Stimulated activated CD4-positive, alpha-beta T cell treated with anti-CD3 and anti-CD28 coated beads, Interleukin-12 subunit alpha, Interleukin-12 subunit beta, amount 100 ng/mL, for 4 hours (primary cell): Measurements from ENCODE around the gene KLF8.
A peak's percentile ranks its signal among the peaks of the same experiment; 100 is the strongest.
"Not testable (repeated sequence)": the region's sequence is repeated elsewhere in the genome, so short reads cannot be mapped to it uniquely, and the experiment has no call there.

ENCODE experiments used
- DNase-seq: peaks from one replicate; pipeline ENCODE4 v3.0.0-alpha.2; 2020

Gene KLF8

GRCh38 chrX:56232221-56233082 lies at the start of gene KLF8:
TSS of gene KLF8 (plus strand) at chrX:56232356. CDS start at chrX:56233335, 979 bp downstream.
- peak; percentile 28 for DNase-seq

DNA sequence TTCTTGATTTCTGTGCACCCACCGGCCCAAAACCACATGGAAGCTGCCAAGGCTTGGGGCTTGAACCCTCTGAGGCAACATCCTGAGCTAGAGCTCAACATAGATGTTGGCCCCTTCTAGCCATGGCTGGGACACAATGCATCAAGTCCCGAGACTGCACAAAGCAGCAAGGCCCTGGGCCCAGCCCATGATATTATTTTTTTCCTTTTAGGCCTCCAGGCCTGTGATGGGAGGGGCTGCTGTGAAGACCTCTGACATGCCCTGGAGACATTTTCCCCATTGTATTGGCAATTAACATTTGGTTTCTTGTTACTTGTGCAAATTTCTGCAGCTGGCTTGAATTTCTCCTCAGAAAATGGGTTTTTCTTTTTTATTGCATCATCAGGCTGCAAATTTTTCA lies 25.2 kb upstream of the KLF8 start:
- DNase-seq, result not testable (repeated sequence)

DNA sequence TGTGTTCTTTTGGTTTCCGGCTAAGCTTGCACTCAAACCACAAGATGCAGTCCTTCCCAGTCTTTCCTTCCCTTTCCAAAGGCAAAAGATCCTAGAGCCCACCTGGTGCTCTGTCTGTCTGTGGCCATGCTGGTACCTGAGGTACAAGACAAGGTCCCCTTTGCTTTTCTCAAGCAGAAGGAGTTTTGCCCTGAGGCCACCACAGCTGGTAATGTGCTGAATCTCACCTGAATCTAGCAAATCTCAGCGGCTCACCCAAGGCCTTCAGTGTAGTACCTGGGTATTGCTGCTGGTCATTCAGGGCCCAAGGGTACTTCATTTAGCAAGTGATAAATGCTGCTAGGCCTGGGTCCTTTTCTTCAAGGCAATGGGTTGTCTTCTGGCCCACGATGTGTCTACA lies 20.5 kb upstream of the KLF8 start:
- DNase-seq, result no peak

DNA sequence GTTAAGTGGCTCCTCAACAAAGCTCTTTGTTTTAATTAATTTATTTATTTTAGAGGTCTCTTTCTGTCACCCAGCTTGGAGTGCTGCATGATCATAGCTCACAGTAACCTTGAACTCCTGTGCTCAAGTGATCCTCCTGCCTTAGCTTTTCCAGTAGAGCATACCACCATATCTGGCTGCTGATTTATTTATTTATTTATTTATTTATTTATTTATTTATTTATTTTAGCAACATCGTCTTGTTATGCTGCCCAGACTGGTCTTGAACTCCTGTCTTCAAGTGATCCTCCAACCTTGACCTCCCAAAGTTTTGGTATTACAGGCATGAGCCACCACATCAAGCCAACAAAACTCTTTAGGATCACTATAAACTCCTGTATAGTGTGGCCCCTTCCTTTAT lies 15.8 kb upstream of the KLF8 start:
- DNase-seq, result no peak

GRCh38 chrX:56219700-56220099 lies 12.5 kb upstream of the KLF8 start:
- DNase-seq, result no peak

DNA sequence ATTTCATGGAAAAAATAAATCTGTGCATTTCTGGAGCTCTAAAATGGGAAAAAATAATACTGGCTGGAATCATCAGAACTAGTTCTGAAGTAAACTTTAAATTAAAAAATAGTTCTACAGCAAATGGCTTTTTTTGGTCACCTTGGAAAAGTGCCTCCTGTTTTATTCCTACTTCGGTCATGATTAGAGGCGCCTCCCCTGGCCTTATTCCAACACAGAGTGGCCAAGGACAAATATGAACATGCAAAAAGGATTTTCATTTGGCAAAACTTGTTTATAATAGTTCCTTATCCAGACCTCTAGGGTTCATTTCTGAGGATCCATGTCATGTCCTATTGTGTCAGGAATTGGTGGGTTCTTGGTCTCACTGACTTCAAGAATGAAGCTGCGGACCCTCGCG lies 11.1 kb upstream of the KLF8 start:
- no peak for DNase-seq

DNA sequence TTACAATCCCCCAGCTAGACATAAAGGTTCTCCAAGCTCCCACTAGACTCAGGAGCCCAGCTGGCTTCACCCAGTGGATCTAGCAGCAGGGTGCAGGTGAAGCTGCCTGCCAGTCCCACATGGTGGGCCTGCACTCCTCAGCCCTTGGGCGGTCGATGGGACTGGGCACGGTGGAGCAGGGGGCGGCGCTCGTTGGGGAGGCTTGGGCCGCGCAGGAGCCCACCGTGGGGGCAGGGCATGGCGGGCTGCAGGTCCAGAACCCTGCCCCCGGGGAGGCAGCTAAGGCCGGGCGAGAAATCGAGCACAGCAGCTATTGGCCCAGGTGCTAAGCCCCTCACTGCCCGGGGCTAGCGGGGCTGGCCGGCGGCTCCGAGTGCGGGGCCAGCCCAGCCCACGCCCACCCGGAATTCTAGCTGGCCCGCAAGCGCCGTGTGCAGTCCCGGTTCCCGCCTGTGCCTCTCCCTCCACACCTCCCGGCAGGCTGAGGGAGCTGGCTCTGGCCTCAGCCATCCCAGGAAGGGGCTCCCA lies 9.6 kb upstream of the KLF8 start:
- no peak for DNase-seq

DNA sequence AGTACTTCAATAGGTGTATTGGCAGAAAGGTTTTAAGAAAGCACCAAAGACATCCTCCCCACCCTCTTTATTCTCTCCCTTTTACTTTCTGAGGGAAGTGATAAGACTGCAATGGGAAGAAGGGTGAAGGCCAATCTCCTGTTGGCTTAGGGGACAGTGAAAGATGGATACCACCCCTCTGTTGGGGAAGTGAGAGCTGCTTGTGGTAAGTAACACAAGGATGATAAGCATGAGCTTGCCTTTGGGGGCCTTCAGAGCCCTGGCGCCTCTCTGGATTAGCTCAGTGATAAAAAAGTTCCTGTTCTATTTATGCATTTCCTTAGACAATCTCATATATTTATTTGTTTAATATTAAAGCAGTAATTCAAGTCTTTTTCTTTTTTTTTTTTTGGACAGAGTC lies 5.2 kb upstream of the KLF8 start:
- DNase-seq, result no peak

- DNase-seq, result no peak
These were observed 3.2 kb upstream of the KLF8 start for GRCh38 chrX:56228914-56229313.

DNA sequence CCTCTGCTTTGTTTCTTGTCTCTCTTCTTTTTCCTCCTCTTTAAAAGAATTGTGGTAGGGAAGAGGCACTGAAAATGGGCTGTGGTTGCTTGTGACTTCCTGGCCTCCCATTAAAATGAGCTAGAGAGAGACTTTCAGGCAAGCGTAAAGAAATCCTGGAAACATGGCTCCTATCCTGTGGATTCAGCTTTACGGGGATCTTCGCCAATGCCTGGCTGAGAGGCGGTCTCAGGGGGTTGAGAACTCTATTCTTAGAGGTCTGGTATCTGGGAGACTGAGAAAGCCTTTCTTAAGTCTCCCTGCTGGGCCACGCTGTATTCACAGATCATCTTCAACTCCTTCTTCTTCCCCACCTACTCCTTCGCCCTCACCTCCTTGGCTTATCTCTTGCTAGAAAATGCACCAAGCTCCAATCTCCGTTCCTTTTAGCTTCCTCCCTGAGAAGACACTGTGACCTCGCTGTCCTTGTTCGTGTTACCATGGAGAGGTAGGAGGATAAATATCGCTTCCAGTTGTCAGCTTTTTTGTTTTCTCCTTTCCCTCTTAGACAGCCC lies 542 bp upstream of the KLF8 start:
- DNase-seq, result no peak

GRCh38 chrX:56233100-56233499 lies 944 bp downstream of the KLF8 start:
- DNase-seq, result no peak

DNA sequence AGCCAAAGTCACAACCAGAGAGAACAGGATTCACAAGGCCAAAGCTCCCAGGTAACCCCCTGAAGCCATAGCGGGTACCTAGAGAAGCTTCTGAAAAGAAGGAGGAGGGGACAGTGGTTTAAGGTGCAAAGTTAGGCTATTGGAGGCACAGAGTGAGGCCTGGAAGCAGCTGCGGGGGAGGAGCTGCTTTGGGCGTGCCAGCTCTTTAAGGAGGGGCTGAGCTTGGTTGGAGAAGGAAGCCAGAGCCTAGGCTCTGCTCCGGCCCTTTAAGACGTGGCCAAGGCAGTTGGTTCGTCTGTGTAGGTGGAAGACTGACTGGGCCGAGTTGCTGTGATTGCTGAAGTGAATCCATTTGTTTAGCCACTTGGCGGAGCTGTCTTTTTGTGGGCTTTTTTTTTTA lies 1.5 kb downstream of the KLF8 start:
- DNase-seq, result no peak

- peak; percentile 38 for DNase-seq
These were observed 16.3 kb downstream of the KLF8 start for GRCh38 chrX:56248492-56248891.

DNA sequence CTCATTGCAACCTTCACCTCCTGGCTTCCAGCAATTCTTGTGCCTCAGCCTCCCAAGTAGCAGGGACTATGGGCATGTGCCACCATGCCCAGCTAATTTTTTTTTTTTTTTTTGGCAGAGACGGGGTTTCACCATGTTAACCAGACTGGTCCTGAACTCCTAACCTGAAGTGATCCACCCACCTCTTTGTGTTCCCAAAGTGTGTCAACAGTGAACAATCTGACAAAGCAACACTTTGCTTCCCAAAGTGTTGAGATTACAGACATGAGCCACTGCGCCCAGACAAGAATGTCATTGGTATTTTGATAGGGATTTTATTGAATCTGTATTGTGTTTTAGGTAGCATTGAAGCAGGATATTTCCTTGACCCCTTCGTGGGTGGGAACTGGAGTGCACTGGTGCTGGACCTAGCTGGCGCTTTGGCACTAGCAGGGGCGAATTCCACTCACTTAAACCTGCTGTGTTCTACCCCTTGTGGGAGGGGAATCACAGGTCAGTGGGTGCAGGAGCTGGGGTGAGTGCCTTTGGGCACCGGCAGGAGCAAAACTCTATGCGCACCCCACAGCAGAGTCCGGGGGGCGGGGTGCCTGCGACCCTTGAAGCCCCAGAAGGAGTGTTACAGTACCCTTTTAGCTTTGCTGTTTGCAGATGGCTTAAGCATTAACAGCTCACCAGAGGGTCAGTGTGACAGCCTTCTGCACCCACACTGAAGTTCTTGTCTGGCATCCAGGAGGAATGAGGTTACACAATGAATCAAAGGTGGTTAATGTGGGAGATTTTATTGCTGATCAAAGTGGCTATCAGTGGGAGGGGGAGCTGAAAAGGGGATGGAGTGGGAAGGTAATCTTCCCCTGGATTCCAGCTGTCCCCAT lies 21.9 kb downstream of the KLF8 start:
- DNase-seq, result no peak

- no peak for DNase-seq
These were observed 36.7 kb downstream of the KLF8 start for GRCh38 chrX:56268888-56269287.

GRCh38 chrX:56278692-56279091 lies 46.5 kb downstream of the KLF8 start:
- DNase-seq, result no peak

DNA sequence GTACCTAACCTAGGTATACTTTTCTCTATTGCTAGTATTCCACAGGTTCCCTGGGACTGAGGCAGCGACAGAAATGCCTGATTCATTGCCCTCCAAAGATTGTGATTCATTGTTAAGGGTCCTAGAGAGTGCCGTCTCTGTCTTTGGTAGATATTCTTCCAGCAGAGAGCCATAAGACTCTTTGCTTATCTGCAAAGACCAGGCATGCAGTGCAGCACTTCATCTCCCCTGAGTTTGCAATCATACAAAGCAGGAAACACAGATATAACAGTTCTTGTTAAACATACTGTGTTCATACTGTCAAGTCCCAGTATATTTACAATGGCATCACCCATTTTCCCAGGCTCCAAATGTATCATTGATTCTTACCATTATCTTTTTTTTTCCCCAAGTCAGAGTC lies 47.7 kb downstream of the KLF8 start:
- DNase-seq, result no peak

DNA sequence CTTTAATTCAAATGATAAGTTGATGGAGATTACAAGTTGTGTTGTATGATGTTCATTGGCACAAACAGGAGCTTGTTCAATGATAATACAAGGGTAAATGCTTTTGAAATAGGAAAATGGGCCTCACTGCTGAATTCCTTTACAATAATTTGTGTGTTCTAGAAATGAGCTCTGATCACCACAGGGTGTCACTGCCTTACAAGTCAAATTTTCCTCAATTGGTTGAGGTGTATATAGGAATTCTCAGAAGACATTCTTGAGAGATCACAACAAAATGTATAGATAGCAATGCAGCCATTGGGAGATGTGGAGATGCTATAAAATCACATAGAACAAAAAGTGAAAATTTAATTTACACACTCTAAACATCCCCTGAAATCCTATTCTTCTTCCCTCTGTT lies 49.6 kb downstream of the KLF8 start:
- DNase-seq, result no peak

GRCh38 chrX:56284269-56284668 lies 52.1 kb downstream of the KLF8 start:
- no peak for DNase-seq

DNA sequence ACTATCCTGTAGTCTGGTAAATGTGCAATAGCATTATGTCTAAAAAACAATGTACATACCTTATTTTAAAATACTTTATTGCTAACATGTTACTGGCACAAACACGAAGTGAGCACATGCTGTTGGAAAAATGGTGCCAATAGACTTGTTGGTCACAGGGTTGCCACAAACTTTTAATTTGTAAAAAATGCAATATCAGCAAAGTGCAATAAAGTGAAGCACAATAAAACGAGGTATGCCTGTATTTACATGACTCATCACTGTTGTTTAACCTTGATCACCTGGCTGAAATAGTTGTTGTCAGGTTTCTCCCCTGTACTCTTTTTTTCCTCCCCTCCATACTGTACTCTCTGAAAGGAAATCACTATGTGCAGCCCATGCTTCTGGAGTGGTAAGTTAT lies 56.5 kb downstream of the KLF8 start:
- no peak for DNase-seq

DNA sequence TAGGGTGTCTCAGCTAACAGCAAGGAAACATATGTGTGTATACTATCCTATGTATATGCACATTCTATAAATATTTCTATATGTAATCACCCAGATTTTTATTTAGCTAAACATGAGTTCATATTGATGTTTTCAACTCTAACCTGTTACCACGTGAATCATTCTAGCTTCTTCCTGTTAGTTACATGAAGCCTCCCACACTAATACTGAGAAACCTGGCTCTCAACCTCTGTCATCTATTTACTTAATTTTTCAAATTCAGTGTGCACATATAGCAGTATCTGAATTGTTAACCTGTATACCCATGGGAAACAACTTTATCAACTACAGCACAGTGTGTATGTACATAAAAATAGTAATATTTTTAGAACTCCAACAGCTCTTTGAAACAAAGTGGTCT lies 57.3 kb downstream of the KLF8 start:
- no peak for DNase-seq

DNA sequence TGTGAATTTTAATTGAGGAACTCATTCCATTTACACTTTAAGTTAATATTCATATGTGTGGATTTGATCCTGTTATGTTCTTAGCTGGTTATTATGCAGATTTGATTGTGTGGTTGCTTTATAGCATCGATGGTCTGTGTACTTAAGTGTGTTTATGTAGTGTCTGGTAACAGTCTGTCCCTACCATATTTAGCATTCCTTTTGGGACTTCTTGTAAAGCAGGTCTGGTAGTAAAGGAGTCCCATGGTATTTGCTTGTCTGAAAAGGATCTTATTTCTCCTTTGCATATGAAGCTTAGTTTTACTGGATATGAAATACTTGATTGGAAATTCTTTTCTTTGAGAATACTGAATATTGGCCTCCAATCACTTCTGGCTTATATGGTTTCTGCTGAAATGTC lies 76.6 kb downstream of the KLF8 start:
- no peak for DNase-seq

DNA sequence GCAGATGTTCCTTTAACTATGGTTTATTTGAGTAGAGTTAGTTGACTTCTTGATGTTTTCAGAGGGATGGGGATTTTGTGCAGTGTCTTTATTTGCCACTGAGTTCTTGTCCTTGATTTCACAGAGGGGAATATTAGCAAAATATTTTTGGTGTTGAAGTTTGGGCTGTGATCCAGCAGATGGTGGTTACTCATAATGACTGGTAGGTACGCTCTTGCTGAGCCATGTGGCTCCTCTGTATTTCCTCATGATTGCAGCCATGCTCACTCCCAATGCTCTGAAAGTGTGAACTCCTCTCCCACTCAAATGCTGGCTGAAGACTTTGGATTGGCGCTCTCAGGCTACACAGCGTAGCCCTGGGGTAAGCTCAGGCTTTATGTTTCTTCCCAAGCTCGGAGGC lies 77.7 kb downstream of the KLF8 start:
- DNase-seq, result no peak

GRCh38 chrX:56310581-56310980 lies 78.4 kb downstream of the KLF8 start:
- DNase-seq, result no peak
